ENCODE measurements around the gene TXNDC2. TPM values are rescaled to one million over a fixed set of nuclear protein-coding genes. Genes with fewer than 3 reads are reported as not detected.
"Not testable (repeated sequence)": the region's sequence is repeated elsewhere in the genome, so short reads cannot be mapped to it uniquely, and the experiment has no call there.

TXNDC2 gene
- total RNA-seq, 1 experiment from 2014 or later = not detected

- DNase-seq (ENCODE audit: low spot score); in situ Hi-C loops (cut with HindIII; ENCODE audit: low sequenced_read_pairs): not testable (repeated sequence)
These were observed 28.2 kb upstream of the TXNDC2 start for GRCh38 chr18:9857479-9857998.

- in situ Hi-C loops (cut with HindIII; ENCODE audit: low sequenced_read_pairs) = no loop called here
- no peak for DNase-seq (ENCODE audit: low spot score)
These were observed 27.1 kb upstream of the TXNDC2 start for GRCh38 chr18:9858642-9859041.

- in situ Hi-C loops (cut with HindIII; ENCODE audit: low sequenced_read_pairs) = no loop called here
- no peak for DNase-seq (ENCODE audit: low spot score)
These were observed 26.5 kb upstream of the TXNDC2 start for GRCh38 chr18:9859232-9859631.

- DNase-seq (ENCODE audit: low spot score) = no peak
- in situ Hi-C loops (cut with HindIII; ENCODE audit: low sequenced_read_pairs) = no loop called here
These were observed 25.1 kb upstream of the TXNDC2 start for GRCh38 chr18:9860682-9861081.

DNA sequence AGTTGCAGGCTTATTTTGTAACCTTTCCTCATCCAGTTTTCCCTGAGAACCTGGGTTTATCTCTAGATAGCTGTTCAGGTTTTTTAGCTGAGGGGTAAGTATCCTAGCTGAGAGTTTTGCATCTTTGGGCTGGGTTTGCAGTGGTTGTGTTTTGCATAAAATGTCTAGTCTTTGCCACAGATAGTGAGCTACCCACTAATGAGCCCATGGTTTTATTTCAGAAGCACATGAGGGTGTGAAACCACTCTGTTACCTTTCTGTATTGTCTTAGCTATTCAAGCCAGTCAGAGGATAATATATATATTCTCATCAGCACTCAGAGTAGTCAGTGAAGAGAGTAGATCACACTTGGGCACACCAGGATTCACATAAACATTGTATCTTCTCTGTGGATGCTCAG, 24.6 kb upstream of the TXNDC2 start:
- in situ Hi-C loops (cut with HindIII; ENCODE audit: low sequenced_read_pairs) = no loop called here
- no peak for DNase-seq (ENCODE audit: low spot score)

- in situ Hi-C loops (cut with HindIII; ENCODE audit: low sequenced_read_pairs) = no loop called here
- no peak for DNase-seq (ENCODE audit: low spot score)
These were observed 23.8 kb upstream of the TXNDC2 start for GRCh38 chr18:9861933-9862332.

GRCh38 chr18:9862686-9863085, 23.1 kb upstream of the TXNDC2 start:
- in situ Hi-C loops (cut with HindIII; ENCODE audit: low sequenced_read_pairs) = no loop called here
- DNase-seq (ENCODE audit: low spot score) = no peak

- no peak for DNase-seq (ENCODE audit: low spot score)
- in situ Hi-C loops (cut with HindIII; ENCODE audit: low sequenced_read_pairs) = no loop called here
These were observed 22.5 kb upstream of the TXNDC2 start for GRCh38 chr18:9863282-9863681.

DNA sequence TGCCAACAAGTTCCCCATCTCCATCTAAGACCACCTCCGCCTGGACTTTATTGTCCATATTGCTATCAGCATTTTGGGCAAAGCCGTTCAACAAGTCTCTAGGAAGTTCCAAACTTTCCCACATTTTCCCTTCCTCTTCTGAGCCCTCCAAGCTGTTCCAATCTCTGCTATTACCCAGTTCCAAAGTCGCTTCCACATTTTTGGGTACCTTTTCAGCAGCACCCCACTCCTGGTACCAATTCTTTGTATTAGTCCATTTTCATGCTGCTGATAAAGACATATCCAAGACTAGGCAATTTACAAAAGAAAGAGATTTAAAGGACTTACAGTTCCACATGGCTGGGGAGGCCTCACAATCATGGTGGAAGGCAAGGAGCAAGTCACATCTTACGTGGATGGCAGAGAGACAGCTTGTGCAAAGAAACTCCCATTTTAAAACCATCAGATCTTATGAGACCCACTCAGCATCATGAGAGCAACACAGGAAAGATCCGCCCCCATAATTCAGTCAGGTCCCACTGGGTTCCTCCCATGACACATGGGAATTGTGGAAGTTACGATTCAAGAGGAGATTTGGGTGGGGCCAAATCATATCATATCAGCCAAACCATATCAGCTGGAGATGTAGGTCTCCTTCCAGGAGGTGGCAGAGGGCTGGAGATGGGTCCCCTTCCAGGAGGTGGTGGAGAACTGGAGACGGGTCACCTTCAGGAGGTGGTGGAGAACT, 19.8 kb upstream of the TXNDC2 start:
- DNase-seq (ENCODE audit: low spot score) = no peak
- in situ Hi-C loops (cut with HindIII; ENCODE audit: low sequenced_read_pairs) = no loop called here

- in situ Hi-C loops (cut with HindIII; ENCODE audit: low sequenced_read_pairs) = no loop called here
These were observed 19.1 kb upstream of the TXNDC2 start for GRCh38 chr18:9866627-9867026.

DNA sequence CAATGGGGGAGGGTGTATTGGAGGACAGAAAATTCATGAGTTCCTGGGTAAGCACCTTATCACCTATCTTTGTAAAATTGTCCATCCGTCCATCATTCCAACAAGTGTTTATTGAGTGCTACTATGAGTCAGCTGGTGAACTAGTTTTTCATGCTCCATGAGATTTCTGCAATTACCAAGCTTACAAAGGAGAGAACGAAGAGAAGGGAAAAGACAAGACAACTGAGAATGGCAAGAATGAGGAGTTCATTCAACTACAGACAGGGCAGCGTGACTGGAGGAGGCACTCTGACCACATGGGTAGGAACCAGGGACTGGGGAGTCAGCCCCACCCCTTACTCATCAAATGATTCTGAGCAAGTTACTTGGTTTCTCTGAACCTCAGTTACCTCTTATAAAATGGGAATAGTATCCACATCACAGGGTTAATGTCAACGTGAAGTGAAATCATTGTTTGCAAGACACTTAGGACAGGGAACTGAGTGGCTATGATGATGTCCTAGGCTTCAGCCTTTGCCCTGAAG, 18.6 kb upstream of the TXNDC2 start:
- DNase-seq (ENCODE audit: low spot score) = no peak
- in situ Hi-C loops (cut with HindIII; ENCODE audit: low sequenced_read_pairs) = no loop called here

More at GRCh38 chr18:9866627-9867026, 19.1 kb upstream of the TXNDC2 start:
- no peak for DNase-seq (ENCODE audit: low spot score)

GRCh38 chr18:9868857-9869714, 16.7 kb upstream of the TXNDC2 start:
- in situ Hi-C loops (cut with HindIII; ENCODE audit: low sequenced_read_pairs) = no loop called here
- DNase-seq (ENCODE audit: low spot score) = no peak

DNA sequence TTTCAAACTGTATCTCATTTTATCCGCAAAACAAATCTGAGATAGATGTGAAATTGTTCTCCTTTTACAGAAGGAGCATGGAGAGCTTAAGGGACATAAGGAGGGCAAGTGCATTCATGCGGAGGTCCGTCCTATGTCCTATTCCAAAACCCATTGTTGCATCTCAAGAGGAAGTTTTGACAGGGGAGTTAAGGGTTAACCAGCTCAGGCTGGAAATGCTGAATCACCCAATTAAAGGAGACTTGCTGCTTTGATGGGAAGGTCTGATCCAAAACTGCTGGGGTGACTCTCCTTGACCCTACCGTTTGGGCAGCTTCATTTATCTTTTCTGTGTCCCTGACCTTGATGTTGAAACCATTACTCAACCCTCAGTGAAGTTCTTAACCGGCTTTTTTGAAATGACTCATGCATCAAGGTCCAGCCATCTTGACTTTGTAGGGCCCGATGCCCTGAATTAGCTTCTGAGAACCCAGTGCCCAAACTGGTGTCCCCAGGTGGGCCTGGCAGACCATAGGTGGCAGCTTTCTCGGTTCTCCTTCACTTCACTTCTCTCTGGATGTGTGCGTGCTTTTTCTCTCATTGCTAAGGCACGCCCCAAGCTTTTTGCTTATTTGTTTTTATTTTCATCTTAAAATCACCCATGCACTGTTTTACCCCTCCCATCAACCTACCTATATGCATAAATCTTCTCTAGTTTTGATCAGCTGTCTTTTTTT, 15.9 kb upstream of the TXNDC2 start:
- in situ Hi-C loops (cut with HindIII; ENCODE audit: low sequenced_read_pairs) = no loop called here
- DNase-seq (ENCODE audit: low spot score) = no peak

GRCh38 chr18:9870431-9871008, 15.3 kb upstream of the TXNDC2 start:
- no peak for DNase-seq (ENCODE audit: low spot score)
- in situ Hi-C loops (cut with HindIII; ENCODE audit: low sequenced_read_pairs) = no loop called here

DNA sequence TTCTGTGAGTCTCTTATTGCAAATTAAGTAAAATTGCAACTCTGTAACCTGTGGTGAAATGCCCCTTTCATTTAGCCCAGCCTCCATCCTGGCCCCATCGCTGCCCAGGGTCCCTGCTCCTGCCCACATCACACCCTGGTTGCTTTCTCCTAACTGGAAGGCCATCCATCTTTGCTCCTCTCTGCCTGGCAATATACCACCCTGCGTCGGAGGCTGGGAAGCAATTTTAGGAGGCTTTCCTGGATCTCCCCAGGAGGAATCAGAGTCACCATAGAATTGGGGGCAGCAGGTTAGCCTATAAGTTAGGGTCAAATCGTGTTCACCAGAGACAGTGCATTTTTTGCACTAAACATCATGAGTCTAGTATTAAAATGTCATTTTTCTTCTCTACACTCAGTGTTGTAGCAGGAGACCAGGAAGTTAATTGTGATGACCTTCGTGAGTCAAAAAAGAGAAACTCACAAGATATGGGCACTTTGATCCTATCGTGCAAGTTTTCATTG, 14.5 kb upstream of the TXNDC2 start:
- no peak for DNase-seq (ENCODE audit: low spot score)
- in situ Hi-C loops (cut with HindIII; ENCODE audit: low sequenced_read_pairs) = no loop called here

GRCh38 chr18:9872823-9873222, 12.9 kb upstream of the TXNDC2 start:
- in situ Hi-C loops (cut with HindIII; ENCODE audit: low sequenced_read_pairs) = no loop called here
- DNase-seq (ENCODE audit: low spot score) = no peak

GRCh38 chr18:9874728-9875127, 11.0 kb upstream of the TXNDC2 start:
- no peak for DNase-seq (ENCODE audit: low spot score)
- in situ Hi-C loops (cut with HindIII; ENCODE audit: low sequenced_read_pairs) = no loop called here

- in situ Hi-C loops (cut with HindIII; ENCODE audit: low sequenced_read_pairs) = no loop called here
These were observed 9.4 kb upstream of the TXNDC2 start for GRCh38 chr18:9876212-9876866.

More at GRCh38 chr18:9876212-9876866, 9.4 kb upstream of the TXNDC2 start:
- no peak for DNase-seq (ENCODE audit: low spot score)

All from G401 (cell line).